DMS53 (cell line): Measurements from ENCODE around the gene ISM1.

ENCODE experiments used
- DNase-seq: peaks from one replicate; lab custom pipeline; 2025; lab: John Stamatoyannopoulos, UW

Gene ISM1

GRCh38 chr20:13256606-13257005 is 35.5 kb downstream of the ISM1 start:
- no peak for DNase-seq

- peak; percentile 54 for DNase-seq
Observed at GRCh38 chr20:13259921-13260320, 38.8 kb downstream of the ISM1 start.

GRCh38 chr20:13260650-13261279 is 39.7 kb downstream of the ISM1 start:
- DNase-seq = no peak

GRCh38 chr20:13261460-13262301 is 40.6 kb downstream of the ISM1 start:
- peak; percentile 76 for DNase-seq

GRCh38 chr20:13262302-13262650 is 41.2 kb downstream of the ISM1 start:
- no peak for DNase-seq

GRCh38 chr20:13262671-13263360 is 41.7 kb downstream of the ISM1 start:
- DNase-seq = peak; percentile 58

GRCh38 chr20:13263451-13263850 is 42.4 kb downstream of the ISM1 start:
- DNase-seq = no peak

GRCh38 chr20:13264907-13265306 is 43.8 kb downstream of the ISM1 start:
- DNase-seq = no peak

- DNase-seq = no peak
Observed at GRCh38 chr20:13265941-13266340, 44.9 kb downstream of the ISM1 start.

- DNase-seq = no peak
Observed at GRCh38 chr20:13267231-13267630, 46.2 kb downstream of the ISM1 start.

- no peak for DNase-seq
Observed at GRCh38 chr20:13268953-13269352, 47.9 kb downstream of the ISM1 start.

GRCh38 chr20:13270211-13270610 is 49.1 kb downstream of the ISM1 start:
- DNase-seq = no peak

GRCh38 chr20:13271098-13271497 is 50.0 kb downstream of the ISM1 start:
- no peak for DNase-seq

- no peak for DNase-seq
Observed at GRCh38 chr20:13271977-13272975, 51.2 kb downstream of the ISM1 start.

GRCh38 chr20:13274275-13274861 is 53.3 kb downstream of the ISM1 start:
- no peak for DNase-seq

GRCh38 chr20:13276945-13277541 is 56.0 kb downstream of the ISM1 start:
- DNase-seq = no peak

GRCh38 chr20:13277663-13278295 is 56.7 kb downstream of the ISM1 start:
- DNase-seq = no peak

GRCh38 chr20:13278812-13279570 is 57.9 kb downstream of the ISM1 start:
- DNase-seq = no peak

- no peak for DNase-seq
Observed at GRCh38 chr20:13280609-13281324, 59.7 kb downstream of the ISM1 start.
